AG09319 (cell line): ENCODE results near the gene FAM171A2.
A peak's percentile ranks its signal among the peaks of the same experiment; 100 is the strongest.

Experiments used
- DNase-seq: peaks from one replicate; pipeline ENCODE4 v3.0.0-alpha.2; 2010; ENCODE audit warnings: low read depth; ENCODE audit errors: extremely low read depth
- TF ChIP-seq, protein P1 (sequence below): IDR thresholded peaks from 2 replicates; pipeline ENCODE4 v1.5.1; 2011; ENCODE audit warnings: low read depth, mild to moderate bottlenecking, inconsistent platforms, low read length, moderate library complexity

The FAM171A2 gene

GRCh38 chr17:44326861-44327444 is 36.7 kb downstream of the FAM171A2 start:
- TF ChIP-seq, protein P1, sequence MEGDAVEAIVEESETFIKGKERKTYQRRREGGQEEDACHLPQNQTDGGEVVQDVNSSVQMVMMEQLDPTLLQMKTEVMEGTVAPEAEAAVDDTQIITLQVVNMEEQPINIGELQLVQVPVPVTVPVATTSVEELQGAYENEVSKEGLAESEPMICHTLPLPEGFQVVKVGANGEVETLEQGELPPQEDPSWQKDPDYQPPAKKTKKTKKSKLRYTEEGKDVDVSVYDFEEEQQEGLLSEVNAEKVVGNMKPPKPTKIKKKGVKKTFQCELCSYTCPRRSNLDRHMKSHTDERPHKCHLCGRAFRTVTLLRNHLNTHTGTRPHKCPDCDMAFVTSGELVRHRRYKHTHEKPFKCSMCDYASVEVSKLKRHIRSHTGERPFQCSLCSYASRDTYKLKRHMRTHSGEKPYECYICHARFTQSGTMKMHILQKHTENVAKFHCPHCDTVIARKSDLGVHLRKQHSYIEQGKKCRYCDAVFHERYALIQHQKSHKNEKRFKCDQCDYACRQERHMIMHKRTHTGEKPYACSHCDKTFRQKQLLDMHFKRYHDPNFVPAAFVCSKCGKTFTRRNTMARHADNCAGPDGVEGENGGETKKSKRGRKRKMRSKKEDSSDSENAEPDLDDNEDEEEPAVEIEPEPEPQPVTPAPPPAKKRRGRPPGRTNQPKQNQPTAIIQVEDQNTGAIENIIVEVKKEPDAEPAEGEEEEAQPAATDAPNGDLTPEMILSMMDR = no peak
- DNase-seq = peak; percentile 93

DNA sequence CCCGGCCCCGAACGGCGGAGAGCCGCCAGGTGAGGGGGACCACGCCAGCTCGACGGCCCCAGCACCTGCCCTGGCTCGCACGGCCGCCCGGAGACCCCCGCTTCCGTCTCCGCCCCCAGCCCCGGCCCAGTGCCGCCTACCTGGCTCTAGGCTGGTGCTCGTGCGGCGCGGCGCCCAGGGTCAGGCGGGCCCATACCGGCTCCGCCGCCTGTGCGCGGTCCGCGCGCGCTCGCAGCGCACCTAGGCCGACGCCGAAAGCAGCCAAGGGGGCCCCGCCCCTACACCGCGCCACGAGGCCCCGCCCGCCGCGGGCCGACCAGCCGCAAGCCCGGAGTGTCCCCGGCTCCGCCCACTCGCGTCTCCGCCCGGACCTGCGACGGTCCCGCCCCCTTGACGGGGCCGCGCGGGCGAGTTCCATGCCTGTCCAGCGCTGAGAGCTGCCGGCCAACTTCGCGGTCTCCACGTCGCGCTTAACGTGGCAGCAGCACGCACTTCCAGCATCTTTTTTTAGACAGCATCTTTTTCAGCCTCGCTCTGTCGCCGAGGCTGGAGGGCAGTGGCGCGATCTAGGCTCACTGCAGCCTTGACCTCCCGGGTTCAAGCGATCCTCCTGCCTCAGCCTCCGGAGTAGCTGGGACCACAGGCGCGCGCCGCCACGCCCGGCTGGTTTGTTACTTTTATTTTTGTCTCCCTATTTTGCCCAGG is 38.9 kb downstream of the FAM171A2 start, which contains the start of gene SLC25A39:
Gene SLC25A39 (minus strand): TSS at position 253 of the 705 bp plus-strand sequence. CDS start 1,261 bp downstream, outside the sequence.
- peak; percentile 84 for DNase-seq

GRCh38 chr17:44324092-44324570 is 39.5 kb downstream of the FAM171A2 start:
- no peak for DNase-seq
- TF ChIP-seq, protein P1 = no peak

More for the DNA sequence above, 38.9 kb downstream of the FAM171A2 start, which contains the start of gene SLC25A39:
- TF ChIP-seq, protein P1 = no peak

DNA sequence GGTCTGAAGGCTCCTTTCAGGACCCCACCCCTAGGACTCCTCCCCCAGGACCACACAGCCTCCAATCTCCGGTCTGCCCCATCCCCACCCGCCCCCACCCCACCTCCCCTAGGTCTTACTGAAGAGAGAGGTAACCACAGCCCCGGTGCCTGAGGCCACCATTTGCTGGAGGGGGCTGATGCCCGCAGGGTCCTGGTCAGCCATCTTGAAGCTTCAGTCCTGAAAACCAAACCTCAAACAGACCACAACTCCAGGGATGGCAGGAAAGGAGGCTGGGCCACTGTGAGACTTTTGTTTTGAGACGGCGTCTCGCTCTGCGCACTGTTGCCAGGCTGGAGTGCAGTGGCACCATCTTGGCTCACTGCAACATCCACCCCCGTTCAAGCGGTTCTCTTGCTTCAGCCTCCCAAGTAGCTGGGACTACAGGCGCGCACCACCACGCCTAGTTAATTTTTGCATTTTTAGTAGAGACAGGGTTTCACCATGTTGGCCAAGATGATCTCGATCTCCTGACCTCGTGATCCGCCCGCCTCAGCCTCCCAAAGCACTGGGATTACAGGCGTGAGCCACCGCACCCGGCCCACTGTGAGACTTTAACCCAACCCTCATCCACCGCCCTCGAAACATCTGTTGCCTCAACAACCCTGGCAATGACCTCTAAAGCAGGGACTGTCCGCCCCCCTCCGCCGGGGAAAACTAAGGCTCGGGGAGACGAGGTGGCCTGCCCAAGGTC is 40.1 kb downstream of the FAM171A2 start:
- DNase-seq = no peak
- TF ChIP-seq, protein P1 = no peak

DNA sequence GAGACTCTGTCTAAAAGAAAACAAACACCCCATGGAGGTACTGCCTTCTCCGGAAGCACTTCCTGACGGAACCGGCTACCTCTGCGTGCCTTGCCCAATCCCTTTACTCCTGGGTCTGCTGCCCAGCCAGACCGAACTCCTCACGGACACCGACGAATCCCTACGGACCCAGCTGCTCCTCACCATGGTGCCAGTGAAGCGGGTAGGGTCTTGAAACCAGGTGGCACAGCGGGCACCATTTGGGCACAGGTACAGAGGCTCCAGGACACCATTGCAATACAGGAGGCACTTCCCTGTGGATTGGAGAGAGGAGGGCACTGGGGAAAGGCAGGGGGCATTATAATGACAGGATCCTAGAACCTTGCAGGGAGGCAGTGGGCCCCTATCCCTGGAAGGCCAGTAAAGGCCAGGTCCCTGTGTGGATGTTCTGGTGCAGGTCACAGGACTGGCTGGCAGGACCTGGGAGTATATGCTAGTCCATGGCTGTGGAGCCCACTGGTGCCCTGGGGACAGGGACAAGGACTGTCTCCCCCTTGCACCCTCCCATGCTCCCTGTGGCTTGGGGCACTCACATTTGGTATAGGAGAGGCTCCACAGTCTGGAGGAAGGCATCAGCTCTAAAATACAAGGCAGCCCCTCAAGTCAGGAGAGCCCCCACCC is 41.3 kb downstream of the FAM171A2 start:
- TF ChIP-seq, protein P1 = no peak

GRCh38 chr17:44321246-44322120 is 42.2 kb downstream of the FAM171A2 start:
- DNase-seq = no peak
- TF ChIP-seq, protein P1 = no peak

More for the DNA sequence above, 41.3 kb downstream of the FAM171A2 start:
- no peak for DNase-seq
